ENCODE measurements around the gene DLG3.
"Not testable (repeated sequence)": the region's sequence is repeated elsewhere in the genome, so short reads cannot be mapped to it uniquely, and the experiment has no call there.

The DLG3 gene

DNA sequence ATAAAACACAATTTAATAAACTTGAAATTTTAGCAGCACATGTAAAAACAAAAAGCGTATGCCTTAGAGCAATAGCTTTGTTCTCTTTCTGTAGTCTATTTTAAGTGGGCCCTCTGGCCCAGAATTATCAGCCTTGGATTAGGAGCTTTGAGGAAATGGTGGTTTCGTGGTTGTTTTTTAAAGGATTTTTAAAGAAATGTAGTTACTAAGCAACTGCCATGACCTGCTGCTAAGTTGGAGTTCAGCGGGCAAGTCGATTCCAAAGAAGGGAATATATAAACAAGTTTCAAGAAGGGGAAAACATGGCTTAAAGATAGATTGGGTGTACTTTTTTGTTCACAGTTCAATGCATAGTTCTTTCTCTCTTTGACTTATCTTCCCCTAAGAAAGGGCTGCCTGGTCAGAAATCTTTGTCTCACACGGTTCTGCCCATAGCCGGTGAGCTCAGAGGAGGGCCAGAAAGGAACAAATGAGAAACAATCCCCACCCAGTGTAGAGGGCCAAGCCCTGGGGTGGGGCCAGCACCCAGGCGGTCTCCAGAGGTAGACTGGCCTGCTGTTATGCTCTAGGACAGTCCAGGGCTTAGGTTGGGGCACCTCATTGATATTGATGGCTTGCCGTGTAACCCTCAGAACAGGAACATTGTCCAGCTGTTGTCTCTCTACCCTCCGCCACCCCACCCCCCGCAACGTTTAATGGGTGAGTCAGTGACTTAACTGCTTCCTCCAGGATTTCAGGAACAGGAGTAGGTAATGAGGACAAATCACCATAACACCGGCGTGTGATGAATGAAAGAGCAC lies 32.5 kb downstream of the DLG3 start:
- DNase-seq: no peak

DNA sequence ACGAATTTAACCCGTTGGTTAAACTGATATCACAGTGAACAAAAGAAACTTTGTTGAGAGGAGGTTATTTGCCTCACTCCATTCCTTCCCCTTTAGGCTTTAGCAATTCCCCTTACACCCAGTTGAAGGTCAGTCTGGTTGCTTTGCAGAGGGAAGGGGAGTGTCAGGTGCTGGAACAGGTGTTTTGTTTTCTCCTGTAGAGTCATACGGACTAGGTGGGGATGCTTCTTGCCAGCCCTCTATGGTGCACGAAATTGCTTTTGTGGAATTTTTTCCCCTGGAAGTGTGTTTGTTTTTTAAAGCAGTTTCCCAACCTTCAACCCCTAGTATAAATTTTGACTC lies 33.1 kb downstream of the DLG3 start:
- DNase-seq: no peak

DNA sequence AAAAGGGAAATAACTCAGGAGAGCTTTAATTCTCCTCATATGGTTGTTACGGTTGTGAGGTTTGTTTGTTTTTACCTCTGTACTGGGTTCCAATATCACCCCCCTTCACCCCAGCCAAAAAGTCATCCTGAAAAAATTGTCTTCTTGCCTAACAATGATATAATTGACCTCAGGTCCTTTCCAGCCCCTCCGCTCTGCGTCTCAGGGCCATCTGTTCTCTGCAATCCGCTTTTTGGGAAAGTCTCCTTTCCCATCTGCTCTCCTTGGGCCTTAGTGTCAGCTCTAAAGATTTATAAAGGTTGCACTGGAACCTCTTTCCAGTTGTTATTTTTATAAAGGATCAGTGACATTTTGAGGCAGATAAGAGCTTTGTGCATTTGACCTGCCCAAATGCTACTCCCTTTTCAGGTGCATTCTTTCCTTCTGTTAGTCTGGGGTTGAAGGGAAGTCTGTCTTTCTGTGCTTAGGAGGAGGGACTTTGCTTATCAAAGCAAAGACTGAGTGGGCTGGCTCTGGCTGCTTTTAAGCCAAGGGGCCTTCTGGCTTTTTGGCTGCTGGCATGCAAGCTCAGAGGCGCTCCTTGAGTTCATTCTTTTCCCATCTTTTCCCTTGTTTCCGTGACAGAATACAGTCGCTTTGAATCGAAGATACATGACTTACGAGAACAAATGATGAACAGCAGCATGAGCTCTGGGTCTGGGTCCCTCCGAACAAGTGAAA lies 34.1 kb downstream of the DLG3 start:
- no peak for DNase-seq

DNA sequence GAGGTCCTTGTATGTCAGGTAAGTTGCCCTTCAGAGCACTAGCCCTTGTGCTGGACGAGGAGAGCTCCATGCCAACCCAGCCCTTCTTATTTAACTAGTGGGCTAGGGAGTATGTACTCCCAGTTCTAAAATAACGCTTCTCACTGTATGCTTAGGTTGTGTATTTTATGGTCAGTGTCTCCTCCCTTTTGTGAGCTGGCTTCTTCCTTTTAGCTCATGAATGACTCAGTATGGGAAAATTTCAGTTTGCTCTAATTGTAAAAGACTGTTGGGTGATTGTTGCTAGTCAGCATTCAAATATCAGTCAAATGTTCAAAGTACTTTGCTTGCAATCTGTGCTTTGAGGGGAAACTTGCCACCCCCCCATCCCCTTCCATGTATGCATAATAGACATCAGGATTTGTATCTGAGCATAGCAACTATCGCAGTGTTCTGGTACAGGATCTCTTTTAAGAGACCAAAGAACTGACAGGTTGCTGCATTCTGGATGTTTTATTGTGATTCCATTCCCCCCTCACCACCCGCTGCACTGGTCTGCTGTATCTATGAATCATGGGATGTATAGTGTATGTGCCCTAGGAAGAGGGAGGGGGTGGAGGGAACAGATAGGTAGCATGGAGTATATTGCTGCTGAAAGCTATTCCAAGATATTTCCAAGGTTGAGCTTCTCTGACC lies 34.7 kb downstream of the DLG3 start:
- DNase-seq: no peak

DNA sequence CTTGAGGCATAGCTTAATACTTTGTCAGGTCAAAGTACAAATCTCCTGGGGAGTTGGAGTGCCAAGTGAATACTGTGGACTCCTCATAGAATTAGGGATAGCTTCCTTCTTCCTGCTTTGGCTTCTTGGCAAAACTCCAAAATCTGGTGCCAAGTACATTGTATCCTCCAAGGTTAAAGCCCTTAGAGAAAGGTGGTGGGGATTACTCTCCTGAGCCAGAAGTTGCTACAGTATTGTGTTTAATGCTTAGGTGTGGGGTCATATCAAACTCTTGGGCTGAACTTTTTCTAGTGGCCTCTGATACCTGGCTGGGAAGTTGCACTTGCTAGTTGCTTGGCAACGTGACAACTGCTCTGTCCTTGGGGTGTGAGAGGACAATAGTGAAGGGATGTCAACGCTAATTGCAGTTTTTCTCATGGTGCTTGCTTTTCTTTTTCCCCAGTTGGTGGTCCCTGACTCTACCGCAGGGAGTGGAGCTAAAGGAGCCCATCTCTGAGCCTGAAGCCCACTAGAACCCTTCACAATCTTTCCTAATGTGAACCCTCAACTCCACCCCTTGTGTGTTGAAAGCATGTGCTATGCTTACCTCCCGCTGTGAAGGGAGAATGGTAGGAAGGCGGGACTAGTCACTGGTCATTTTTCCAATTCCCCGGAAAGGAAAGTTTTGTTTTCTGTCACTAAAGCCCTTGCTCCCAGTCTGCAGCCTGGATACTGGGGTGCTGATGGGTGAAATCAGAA lies 35.5 kb downstream of the DLG3 start:
- DNase-seq: no peak

DNA sequence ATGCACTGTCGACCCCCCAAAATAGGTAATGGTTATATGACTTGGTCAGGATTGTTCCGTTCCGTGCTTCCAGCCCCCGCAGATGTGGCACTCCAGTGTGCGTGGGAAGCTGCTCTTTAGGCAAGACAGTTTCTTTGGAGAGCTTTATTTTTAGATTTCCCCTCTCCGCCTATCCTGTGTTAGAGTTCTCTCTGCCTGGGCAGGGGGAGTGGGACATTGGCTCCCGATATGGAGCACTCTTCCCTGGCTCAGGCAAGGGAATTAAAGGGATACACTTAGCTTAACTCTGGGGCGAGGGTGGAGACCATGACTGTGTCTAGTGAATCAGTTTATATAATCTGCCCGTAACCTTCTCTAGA lies 36.0 kb downstream of the DLG3 start:
- DNase-seq: no peak

DNA sequence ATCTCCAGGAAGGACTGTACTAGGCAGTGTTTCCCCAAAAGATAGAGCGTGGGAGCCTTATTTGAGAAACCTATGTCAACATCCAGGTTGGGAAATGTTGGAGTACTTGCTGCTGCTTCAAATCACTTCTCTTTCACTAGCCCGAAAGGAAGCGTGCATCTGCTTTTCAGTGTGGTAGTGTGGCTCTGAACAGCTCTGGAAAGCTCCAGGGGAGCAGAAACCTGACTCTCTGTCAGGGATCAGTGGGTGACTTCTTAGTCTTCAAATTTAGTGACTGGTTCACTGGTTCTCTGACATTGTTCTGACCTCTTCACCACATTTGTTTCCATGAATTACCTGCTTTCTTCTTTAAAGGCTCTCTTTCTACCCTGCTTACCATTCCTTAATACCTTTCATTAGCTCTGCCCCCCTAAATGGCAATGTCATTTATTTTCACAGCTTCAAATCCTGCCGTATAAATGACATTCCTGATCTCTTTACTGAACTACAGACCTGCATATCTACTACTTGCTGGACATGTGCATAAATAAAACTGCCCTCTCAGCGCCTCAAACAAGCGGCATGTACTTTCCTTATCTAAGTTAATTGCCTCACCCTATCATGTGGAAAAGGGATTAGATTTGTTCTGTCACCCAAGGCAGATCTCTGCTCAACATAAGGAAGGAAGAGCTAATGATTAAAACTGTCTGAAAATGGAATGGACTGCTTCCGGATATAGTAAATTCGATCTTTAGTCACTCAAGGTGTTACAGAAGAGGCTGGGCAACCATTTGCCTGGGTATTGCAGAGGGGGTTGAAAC lies 37.0 kb downstream of the DLG3 start:
- no peak for DNase-seq

DNA sequence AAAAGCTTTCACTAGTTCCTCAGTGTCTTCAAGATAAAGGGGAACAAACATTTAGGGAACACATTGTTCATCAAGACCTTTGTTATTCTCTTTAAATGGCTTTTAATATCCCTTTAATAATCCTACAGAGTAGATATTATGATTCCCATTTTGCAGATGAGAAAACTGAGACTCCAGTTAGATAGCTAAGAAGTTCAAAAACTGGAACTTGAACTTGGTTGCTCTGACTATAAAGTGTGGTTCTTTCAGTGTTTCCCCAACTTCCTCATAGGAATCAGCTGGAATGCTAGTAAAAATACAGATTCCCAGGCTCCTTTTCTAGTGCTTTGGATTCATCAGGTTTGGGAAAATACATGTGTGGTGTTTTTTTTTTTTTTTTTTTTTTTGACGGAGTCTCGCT lies 37.7 kb downstream of the DLG3 start:
- DNase-seq: no peak

DNA sequence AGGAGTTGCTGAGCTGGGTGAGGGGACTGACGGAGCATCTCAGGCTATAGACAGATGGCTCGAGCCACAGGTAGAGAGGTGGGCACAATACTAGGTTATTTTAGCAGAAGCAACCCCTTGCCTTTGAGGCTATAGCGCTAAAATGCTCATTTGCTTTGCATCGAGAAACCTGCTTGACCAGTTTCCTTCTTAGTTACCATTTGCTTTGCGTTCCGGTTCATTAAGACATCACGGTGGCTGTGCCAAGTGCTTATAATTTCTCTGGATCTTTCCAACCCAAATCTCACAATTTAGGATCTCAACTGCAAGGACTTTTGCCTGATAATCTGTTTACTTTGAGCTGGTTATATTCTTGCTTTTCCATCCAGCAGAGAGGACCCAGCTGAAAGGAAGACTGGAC lies 40.8 kb downstream of the DLG3 start:
- DNase-seq: no peak

DNA sequence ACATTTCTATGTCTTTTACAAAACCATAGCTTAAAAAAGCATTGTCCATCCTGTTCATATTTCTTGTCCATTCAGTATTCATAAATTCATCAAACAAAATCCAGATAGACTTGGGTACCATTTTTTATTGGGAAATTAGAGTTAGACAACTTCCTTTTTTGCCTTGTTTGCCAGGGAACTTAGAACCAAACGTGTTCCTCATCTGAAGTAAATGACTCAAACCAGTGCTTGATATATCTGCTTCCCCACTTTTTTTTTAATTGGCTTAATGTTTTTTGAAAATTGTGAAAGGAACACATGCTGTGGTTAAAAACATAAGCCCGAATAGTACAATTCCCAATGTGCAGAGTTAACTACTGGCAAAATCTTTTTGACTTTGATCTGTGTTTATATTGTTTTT lies 44.2 kb downstream of the DLG3 start:
- no peak for DNase-seq

DNA sequence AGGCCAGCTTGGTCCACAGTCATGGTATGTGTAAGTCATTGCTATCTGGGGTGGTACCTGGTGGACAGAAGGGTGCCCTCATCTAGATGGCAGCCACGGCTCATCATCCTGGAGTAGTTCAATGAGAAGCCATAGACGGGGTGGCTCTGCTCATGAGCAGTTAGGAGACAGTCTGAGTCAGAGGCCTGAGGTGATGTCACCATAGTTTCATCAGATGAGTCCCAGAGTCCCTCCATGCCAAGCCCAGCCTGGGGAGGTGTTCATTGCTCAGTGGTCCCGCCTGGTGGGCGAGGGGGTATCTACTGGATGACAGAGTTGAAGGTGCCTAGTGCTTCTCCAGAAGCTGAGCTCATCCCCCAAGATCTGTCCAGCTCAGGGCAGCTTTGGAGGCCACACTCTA lies 49.8 kb downstream of the DLG3 start:
- DNase-seq: no peak

DNA sequence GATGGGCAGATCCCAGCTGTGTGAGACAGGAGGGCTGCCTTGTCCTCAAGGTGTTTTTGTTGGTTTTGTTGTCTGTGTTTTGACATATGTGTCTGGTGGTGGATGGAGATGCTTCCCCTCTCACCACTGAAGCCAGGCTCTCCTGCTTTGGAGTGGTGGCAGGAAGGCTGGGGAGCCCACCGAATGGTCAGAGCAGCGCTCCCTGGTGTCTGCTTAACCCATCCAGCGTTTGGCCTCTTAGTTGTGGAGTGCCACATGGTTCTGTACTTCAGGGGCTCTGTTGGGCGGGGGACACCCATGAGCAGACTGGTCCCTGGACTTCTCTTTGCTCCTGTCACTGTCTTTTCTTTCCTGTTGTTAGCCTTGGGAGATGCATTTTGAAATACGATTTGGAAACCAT lies 51.9 kb downstream of the DLG3 start:
- no peak for DNase-seq

DNA sequence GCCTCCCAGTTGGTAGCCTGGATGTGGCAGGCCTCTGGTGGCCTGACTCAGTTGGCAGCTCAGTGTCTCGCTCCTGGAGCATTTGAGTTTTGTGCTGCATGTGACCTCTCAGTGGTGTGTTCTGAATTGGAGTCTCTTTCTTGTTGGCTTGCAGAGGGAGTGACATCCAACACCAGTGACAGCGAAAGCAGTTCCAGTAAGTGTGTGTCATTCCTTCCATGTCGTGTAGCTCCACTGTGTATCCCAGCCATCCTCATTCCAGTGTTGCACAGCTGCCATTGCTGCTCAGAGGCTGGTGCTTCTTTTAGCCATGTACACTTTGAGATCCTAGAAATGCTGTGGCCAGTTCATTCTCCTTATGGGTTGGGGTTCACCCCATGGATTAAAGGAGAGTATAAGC lies 52.4 kb downstream of the DLG3 start:
- DNase-seq: no peak

DNA sequence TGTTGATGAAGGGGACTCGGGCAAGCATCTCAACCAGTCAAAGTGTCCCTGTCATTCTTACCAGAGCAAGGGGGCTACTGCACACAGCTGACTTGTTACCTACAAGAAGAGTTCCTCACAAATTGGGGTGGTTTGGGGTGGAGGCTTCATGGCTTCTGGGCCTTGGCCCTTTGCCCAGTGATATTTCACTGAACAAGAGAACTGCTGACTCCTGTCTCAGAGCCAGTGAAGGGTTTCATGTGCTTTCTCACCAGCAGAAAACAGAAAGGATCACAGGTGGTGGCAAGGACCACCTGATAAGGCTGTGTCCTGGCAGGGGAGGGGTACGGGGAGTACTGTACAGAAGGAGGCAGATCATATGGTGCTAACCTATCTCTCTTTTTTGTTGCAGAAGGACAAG lies 53.5 kb downstream of the DLG3 start:
- DNase-seq: no peak

DNA sequence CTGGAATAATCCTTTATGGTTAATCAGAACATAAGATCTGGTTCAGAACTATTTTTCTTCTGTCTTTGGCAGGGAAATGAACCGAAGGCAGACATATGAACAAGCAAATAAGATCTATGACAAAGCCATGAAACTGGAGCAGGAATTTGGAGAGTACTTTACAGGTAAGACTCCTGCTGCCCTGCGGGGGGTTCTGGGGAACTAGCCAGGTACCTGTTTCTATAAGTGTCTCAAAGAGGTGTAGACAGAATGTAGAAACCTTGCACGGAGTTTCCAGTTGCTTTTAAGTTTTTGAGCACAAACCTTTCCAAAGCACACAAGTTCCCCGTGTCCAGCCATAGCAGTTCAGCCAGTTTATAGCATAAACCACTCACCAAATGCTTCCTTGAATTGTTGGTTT lies 56.2 kb downstream of the DLG3 start:
- DNase-seq: no peak

DNA sequence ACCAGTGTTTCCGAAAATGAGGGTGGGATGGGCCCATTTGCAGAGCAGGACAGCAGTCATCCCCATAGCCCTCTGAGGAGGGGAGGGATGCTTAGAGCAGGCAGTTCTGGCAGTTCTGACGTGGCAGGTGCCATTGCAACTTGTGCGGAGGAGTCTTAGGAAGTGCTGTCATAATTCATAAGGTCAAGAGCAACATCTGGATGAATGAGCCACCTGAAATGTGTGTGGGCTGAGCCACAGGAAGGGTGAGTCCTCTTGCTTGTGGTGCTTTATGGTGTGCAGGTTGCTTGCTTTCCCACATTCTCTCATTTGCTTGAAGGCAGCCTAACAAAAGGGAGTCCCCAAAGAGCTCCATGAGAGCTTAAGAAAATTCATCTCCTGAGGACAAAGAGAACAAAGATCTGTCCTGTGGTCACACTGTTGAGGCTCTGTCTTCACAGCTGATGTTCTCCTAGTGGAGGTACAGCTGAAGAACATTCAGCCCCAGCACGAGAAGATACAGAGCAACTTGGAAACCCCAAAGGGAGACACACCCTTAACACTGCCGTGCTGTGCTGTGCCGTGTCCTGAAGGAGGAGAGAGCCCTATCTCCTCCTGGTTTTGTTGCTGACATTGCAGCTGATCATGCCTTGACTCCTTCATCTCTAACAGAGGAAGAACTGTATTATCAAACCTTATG lies 60.3 kb downstream of the DLG3 start:
- DNase-seq: no peak

DNA sequence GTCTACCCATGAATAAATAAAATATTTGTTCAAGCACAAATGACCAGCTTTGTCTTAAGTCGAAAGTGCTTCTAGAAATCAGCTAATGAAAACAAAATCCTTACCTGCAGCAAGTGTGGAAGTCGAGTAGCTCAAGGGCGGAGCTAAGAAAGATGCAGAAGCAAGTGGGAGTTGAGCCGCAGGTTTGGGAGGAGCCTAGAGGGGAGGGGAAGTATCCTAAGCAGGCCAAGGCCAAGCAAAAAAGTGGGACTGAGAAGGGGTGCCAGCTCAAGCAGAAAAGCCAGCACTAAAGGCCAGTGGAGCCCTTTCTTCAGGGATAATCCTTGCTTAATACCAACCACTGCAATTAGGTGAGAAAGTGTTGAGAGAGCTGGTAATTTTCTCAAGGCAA lies 60.8 kb downstream of the DLG3 start:
- no peak for DNase-seq

DNA sequence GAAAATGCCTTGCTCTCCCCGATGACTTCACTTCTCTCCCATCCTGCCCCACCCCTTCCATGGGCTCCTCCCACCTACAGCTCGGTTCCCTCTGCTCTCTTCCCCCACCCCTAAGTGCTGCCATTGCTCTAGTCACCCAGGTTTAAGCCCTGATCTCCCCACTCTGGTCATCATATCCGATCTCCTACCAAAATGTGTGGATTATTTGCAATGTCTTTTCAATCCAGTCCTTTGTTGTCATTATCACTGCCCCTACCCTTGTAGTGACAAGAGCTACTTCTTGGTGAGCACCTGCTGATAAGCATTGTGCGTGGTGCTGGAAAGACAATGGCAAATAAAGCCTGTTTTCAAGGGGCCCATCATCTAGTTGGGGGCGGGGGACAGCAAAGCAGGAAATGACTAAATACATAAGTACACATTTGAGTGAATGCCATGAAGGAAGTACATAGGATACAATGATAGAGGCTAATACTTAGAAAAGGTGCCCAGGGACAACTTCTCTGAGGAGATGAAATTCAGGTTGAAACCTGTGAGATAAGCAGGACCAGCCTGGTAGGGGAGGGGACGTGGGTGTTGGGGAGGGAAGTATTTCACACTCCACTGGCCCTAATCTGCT lies 63.8 kb downstream of the DLG3 start:
- DNase-seq: no peak

DNA sequence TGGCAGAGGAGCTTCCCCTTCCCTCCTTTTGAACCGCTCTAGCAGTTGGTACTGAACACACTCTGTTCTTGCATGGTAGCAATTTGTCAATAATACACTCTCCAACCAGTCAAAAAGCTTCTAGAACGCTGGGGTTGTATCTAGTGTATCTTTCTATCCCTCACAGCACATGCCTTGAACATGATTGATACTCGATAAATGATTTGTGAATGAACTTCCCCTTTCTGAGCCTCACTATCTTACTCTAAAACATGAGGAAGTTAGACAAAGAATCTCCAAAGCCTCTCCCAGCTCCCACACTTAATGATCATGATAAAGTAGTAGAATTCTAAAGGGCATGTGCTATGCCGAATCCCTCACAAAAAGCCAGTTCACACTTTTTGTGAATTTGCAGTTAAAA lies 64.4 kb downstream of the DLG3 start:
- DNase-seq: no peak

DNA sequence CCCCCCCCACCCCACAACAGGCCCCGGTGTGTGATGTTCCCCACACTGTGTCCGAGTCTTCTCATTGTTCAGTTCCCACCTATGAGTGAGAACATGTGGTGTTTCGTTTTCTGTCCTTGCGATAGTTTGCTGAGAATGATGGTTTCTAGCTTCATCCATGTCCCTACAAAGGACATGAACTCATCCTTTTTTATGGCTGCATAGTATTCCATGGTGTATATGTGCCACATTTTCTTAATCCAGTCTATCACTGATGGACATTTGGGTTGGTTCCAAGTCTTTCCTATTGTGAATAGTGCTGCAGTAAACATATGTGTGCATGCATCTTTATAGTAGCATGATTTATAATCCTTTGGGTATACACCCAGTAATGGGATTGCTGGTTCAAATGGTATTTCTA lies 70.6 kb downstream of the DLG3 start:
- DNase-seq: not testable (repeated sequence)

DNA sequence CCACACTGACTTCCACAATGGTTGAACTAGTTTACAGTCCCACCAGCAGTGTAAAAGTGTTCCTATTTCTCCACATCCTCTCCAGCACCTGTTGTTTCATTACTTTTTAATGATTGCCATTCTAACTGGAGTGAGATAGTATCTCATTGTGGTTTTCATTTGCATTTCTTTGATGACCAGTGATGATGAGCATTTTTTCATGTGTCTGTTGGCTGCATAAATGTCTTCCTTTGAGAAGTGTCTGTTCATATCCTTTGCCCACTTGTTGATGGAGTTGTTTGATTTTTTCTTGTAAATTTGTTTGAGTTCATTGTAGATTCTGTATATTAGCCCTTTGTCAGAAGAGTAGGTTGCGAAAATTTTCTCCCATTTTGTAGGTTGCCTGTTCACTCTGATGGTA lies 71.1 kb downstream of the DLG3 start:
- not testable (repeated sequence) for DNase-seq

DNA sequence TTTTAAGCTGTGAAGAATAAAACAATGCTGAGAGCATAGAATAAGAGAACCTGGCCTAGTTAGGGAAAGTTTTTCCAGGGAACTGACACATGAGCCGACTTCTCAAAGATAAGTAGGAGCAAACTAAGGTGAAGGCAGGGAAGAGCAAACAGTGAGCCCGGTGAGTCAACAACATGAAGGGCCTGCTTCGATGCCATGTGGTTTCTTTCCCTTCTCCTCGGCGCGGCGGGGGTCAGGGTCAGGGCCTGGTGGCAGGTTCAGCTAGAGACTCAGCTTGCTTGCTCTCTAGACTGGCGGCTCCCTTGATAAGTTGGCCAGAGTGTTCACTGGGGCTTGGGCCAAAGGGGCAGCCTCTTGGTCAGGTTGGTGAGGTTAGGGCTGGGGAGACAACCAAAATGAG lies 81.1 kb downstream of the DLG3 start:
- DNase-seq: no peak
